ENCODE data around the gene TSHZ2.

TSHZ2 gene

GRCh38 chr20:52999040-52999439 is 26.9 kb downstream of the TSHZ2 start:
- H3K36me3 ChIP-seq (ENCODE audit: control insufficient read depth, insufficient read depth, low read length) = no peaks in the 10 kb centered on the region
- no peak overlapping the region for H3K4me3 ChIP-seq (ENCODE audit: low read depth, low read length)
- no peaks in the 10 kb centered on the region for H3K4me1 ChIP-seq (ENCODE audit: control insufficient read depth, insufficient read depth, low read length)
- no peak overlapping the region for H3K27ac ChIP-seq (ENCODE audit: low read depth, low read length)
- no peak overlapping the region for H3K9ac ChIP-seq (ENCODE audit: low read length)
- H3K27me3 ChIP-seq (ENCODE audit: control insufficient read depth, insufficient read depth, low read length) = no peaks in the 10 kb centered on the region
- H3K9me3 ChIP-seq (ENCODE audit: control insufficient read depth, insufficient read depth, low read depth, low read length) = no peaks in the 10 kb centered on the region

GRCh38 chr20:53001498-53002301 is 29.5 kb downstream of the TSHZ2 start:
- H3K4me1 ChIP-seq (ENCODE audit: control insufficient read depth, insufficient read depth, low read length) = no peaks in the 10 kb centered on the region
- no peaks in the 10 kb centered on the region for H3K9me3 ChIP-seq (ENCODE audit: control insufficient read depth, insufficient read depth, low read depth, low read length)
- H3K27ac ChIP-seq (ENCODE audit: low read depth, low read length) = no peak overlapping the region
- no peaks in the 10 kb centered on the region for H3K36me3 ChIP-seq (ENCODE audit: control insufficient read depth, insufficient read depth, low read length)
- H3K27me3 ChIP-seq (ENCODE audit: control insufficient read depth, insufficient read depth, low read length) = no peaks in the 10 kb centered on the region
- no peak overlapping the region for H3K4me3 ChIP-seq (ENCODE audit: low read depth, low read length)
- no peak overlapping the region for H3K9ac ChIP-seq (ENCODE audit: low read length)

GRCh38 chr20:53002786-53003185 is 30.6 kb downstream of the TSHZ2 start:
- Histone ChIP-seq H3K36me3 (ENCODE audit: control insufficient read depth, insufficient read depth, low read length) (no peaks in the 10 kb centered on the region), H3K4me1 (ENCODE audit: control insufficient read depth, insufficient read depth, low read length) (no peaks in the 10 kb centered on the region), H3K9ac (ENCODE audit: low read length) (no peak overlapping the region), H3K27me3 (ENCODE audit: control insufficient read depth, insufficient read depth, low read length) (no peaks in the 10 kb centered on the region), H3K4me3 (ENCODE audit: low read depth, low read length) (no peak overlapping the region), H3K9me3 (ENCODE audit: control insufficient read depth, insufficient read depth, low read depth, low read length) (no peaks in the 10 kb centered on the region), H3K27ac (ENCODE audit: low read depth, low read length) (no peak overlapping the region)

GRCh38 chr20:53003420-53004154 is 31.4 kb downstream of the TSHZ2 start:
- Histone ChIP-seq H3K27ac (ENCODE audit: low read depth, low read length) (no peak overlapping the region), H3K4me1 (ENCODE audit: control insufficient read depth, insufficient read depth, low read length) (no peaks in the 10 kb centered on the region), H3K9ac (ENCODE audit: low read length) (no peak overlapping the region), H3K36me3 (ENCODE audit: control insufficient read depth, insufficient read depth, low read length) (no peaks in the 10 kb centered on the region), H3K27me3 (ENCODE audit: control insufficient read depth, insufficient read depth, low read length) (no peaks in the 10 kb centered on the region), H3K9me3 (ENCODE audit: control insufficient read depth, insufficient read depth, low read depth, low read length) (no peaks in the 10 kb centered on the region), H3K4me3 (ENCODE audit: low read depth, low read length) (no peak overlapping the region)

GRCh38 chr20:53004267-53004813 is 32.2 kb downstream of the TSHZ2 start:
- Histone ChIP-seq H3K4me3 (ENCODE audit: low read depth, low read length) (no peak overlapping the region), H3K9me3 (ENCODE audit: control insufficient read depth, insufficient read depth, low read depth, low read length) (no peaks in the 10 kb centered on the region), H3K4me1 (ENCODE audit: control insufficient read depth, insufficient read depth, low read length) (no peaks in the 10 kb centered on the region), H3K27ac (ENCODE audit: low read depth, low read length) (no peak overlapping the region), H3K27me3 (ENCODE audit: control insufficient read depth, insufficient read depth, low read length) (no peaks in the 10 kb centered on the region), H3K9ac (ENCODE audit: low read length) (no peak overlapping the region), H3K36me3 (ENCODE audit: control insufficient read depth, insufficient read depth, low read length) (no peaks in the 10 kb centered on the region)

- Histone ChIP-seq H3K4me3 (ENCODE audit: low read depth, low read length) (no peak overlapping the region), H3K27me3 (ENCODE audit: control insufficient read depth, insufficient read depth, low read length) (no peaks in the 10 kb centered on the region), H3K36me3 (ENCODE audit: control insufficient read depth, insufficient read depth, low read length) (no peaks in the 10 kb centered on the region), H3K9me3 (ENCODE audit: control insufficient read depth, insufficient read depth, low read depth, low read length) (peaks cover 4% of the 10 kb centered on the region), H3K9ac (ENCODE audit: low read length) (no peak overlapping the region), H3K4me1 (ENCODE audit: control insufficient read depth, insufficient read depth, low read length) (no peaks in the 10 kb centered on the region), H3K27ac (ENCODE audit: low read depth, low read length) (no peak overlapping the region)
These were observed 38.0 kb downstream of the TSHZ2 start for GRCh38 chr20:53009979-53010735.

- H3K27me3 ChIP-seq (ENCODE audit: control insufficient read depth, insufficient read depth, low read length) = no peaks in the 10 kb centered on the region
- no peaks in the 10 kb centered on the region for H3K4me1 ChIP-seq (ENCODE audit: control insufficient read depth, insufficient read depth, low read length)
- H3K9me3 ChIP-seq (ENCODE audit: control insufficient read depth, insufficient read depth, low read depth, low read length) = peaks cover 4% of the 10 kb centered on the region
- no peak overlapping the region for H3K27ac ChIP-seq (ENCODE audit: low read depth, low read length)
- no peaks in the 10 kb centered on the region for H3K36me3 ChIP-seq (ENCODE audit: control insufficient read depth, insufficient read depth, low read length)
- H3K4me3 ChIP-seq (ENCODE audit: low read depth, low read length) = no peak overlapping the region
- no peak overlapping the region for H3K9ac ChIP-seq (ENCODE audit: low read length)
These were observed 39.5 kb downstream of the TSHZ2 start for GRCh38 chr20:53011640-53012039.

- no peaks in the 10 kb centered on the region for H3K27me3 ChIP-seq (ENCODE audit: control insufficient read depth, insufficient read depth, low read length)
- H3K4me1 ChIP-seq (ENCODE audit: control insufficient read depth, insufficient read depth, low read length) = no peaks in the 10 kb centered on the region
- H3K36me3 ChIP-seq (ENCODE audit: control insufficient read depth, insufficient read depth, low read length) = no peaks in the 10 kb centered on the region
- no peak overlapping the region for H3K4me3 ChIP-seq (ENCODE audit: low read depth, low read length)
- peaks cover 4% of the 10 kb centered on the region for H3K9me3 ChIP-seq (ENCODE audit: control insufficient read depth, insufficient read depth, low read depth, low read length)
- no peak overlapping the region for H3K27ac ChIP-seq (ENCODE audit: low read depth, low read length)
- H3K9ac ChIP-seq (ENCODE audit: low read length) = no peak overlapping the region
These were observed 41.0 kb downstream of the TSHZ2 start for GRCh38 chr20:53013183-53013582.

GRCh38 chr20:53013847-53014246 is 41.7 kb downstream of the TSHZ2 start:
- Histone ChIP-seq H3K36me3 (ENCODE audit: control insufficient read depth, insufficient read depth, low read length) (no peaks in the 10 kb centered on the region), H3K4me1 (ENCODE audit: control insufficient read depth, insufficient read depth, low read length) (no peaks in the 10 kb centered on the region), H3K4me3 (ENCODE audit: low read depth, low read length) (no peak overlapping the region), H3K9me3 (ENCODE audit: control insufficient read depth, insufficient read depth, low read depth, low read length) (peaks cover 4% of the 10 kb centered on the region), H3K27me3 (ENCODE audit: control insufficient read depth, insufficient read depth, low read length) (no peaks in the 10 kb centered on the region), H3K9ac (ENCODE audit: low read length) (no peak overlapping the region), H3K27ac (ENCODE audit: low read depth, low read length) (no peak overlapping the region)

- Histone ChIP-seq H3K27me3 (ENCODE audit: control insufficient read depth, insufficient read depth, low read length) (no peaks in the 10 kb centered on the region), H3K9ac (ENCODE audit: low read length) (no peak overlapping the region), H3K4me3 (ENCODE audit: low read depth, low read length) (no peak overlapping the region), H3K4me1 (ENCODE audit: control insufficient read depth, insufficient read depth, low read length) (no peaks in the 10 kb centered on the region), H3K9me3 (ENCODE audit: control insufficient read depth, insufficient read depth, low read depth, low read length) (peaks cover 4% of the 10 kb centered on the region), H3K27ac (ENCODE audit: low read depth, low read length) (no peak overlapping the region), H3K36me3 (ENCODE audit: control insufficient read depth, insufficient read depth, low read length) (no peaks in the 10 kb centered on the region)
These were observed 43.9 kb downstream of the TSHZ2 start for GRCh38 chr20:53016071-53016470.

Measured in HUES6 (cell line).